ENCODE data around the gene TXNRD2.

Gene TXNRD2

GRCh38 chr22:19980766-19981165, 39.1 kb upstream of the TXNRD2 start:
- DNase-seq (ENCODE audit: low read depth in 3 of 3) = no peak

- DNase-seq (ENCODE audit: low read depth in 3 of 3) = no peak
These were observed 38.3 kb upstream of the TXNRD2 start for GRCh38 chr22:19979712-19980493.

GRCh38 chr22:19978748-19979147, 37.1 kb upstream of the TXNRD2 start:
- no peak for DNase-seq (ENCODE audit: low read depth in 3 of 3)

- DNase-seq (ENCODE audit: low read depth in 3 of 3) = no peak
These were observed 36.0 kb upstream of the TXNRD2 start for GRCh38 chr22:19977296-19978243.

GRCh38 chr22:19976671-19977070, 35.1 kb upstream of the TXNRD2 start:
- no peak for DNase-seq (ENCODE audit: low read depth in 3 of 3)

- DNase-seq (ENCODE audit: low read depth in 3 of 3) = no peak
These were observed 34.1 kb upstream of the TXNRD2 start for GRCh38 chr22:19975707-19976035.

GRCh38 chr22:19974935-19975706, 33.5 kb upstream of the TXNRD2 start:
- no peak for DNase-seq (ENCODE audit: low read depth in 3 of 3)

GRCh38 chr22:19974268-19974861, 32.7 kb upstream of the TXNRD2 start:
- DNase-seq (ENCODE audit: low read depth in 3 of 3) = no peak

- no peak for DNase-seq (ENCODE audit: low read depth in 3 of 3)
These were observed 32.1 kb upstream of the TXNRD2 start for GRCh38 chr22:19973551-19974267.

GRCh38 chr22:19972652-19973550, 31.3 kb upstream of the TXNRD2 start:
- no peak for DNase-seq (ENCODE audit: low read depth in 3 of 3)

GRCh38 chr22:19972251-19972650, 30.6 kb upstream of the TXNRD2 start:
- DNase-seq (ENCODE audit: low read depth in 3 of 3) = no peak

GRCh38 chr22:19971276-19972124, 29.9 kb upstream of the TXNRD2 start:
- DNase-seq (ENCODE audit: low read depth in 3 of 3) = no peak

- DNase-seq (ENCODE audit: low read depth in 3 of 3) = peak; percentile 57 to 80 (median 65)
These were observed 29.1 kb upstream of the TXNRD2 start for GRCh38 chr22:19970479-19971275.

GRCh38 chr22:19970031-19970478, 28.4 kb upstream of the TXNRD2 start:
- no peak for DNase-seq (ENCODE audit: low read depth in 3 of 3)

GRCh38 chr22:19969141-19969928, 27.7 kb upstream of the TXNRD2 start:
- no peak for DNase-seq (ENCODE audit: low read depth in 3 of 3)

GRCh38 chr22:19968450-19968891, 26.9 kb upstream of the TXNRD2 start:
- no peak for DNase-seq (ENCODE audit: low read depth in 3 of 3)

GRCh38 chr22:19967850-19968449, 26.3 kb upstream of the TXNRD2 start:
- DNase-seq (ENCODE audit: low read depth in 3 of 3) = no peak

Data from stimulated activated CD4-positive, alpha-beta T cell treated with anti-CD3 and anti-CD28 coated beads, TNF-alpha, amount 100 ng/mL, for 24 hours (primary cell).